BJ (cell line): ENCODE results near the gene PDE4D. TPM values are rescaled to one million over a fixed set of nuclear protein-coding genes. Genes with fewer than 3 reads are reported as not detected.

Experiments
- CTCF ChIA-PET: fragments of 350-600 bp; formaldehyde crosslinking; extraction: SDS; loops from one replicate; lab custom pipeline; 2021; ENCODE audit warnings: antibody characterized with exemption, inconsistent platforms; lab: Yijun Ruan, JAX
- POLR2A ChIA-PET: fragments of 300-600 bp; sonication (Branson Sonifier 250); formaldehyde crosslinking; extraction: SDS; loops from one replicate; lab custom pipeline; 2021; ENCODE audit warnings: antibody characterized with exemption; lab: Charles Lee
- DNase-seq: peaks from one replicate; pipeline ENCODE4 v3.0.0-alpha.2; 2011; ENCODE audit warnings: low read depth
- H3K27me3 ChIP-seq: 2 replicates; pipeline ENCODE4 v1.6.0; 2011; ENCODE audit warnings: low read length; ENCODE audit not compliant: control insufficient read depth, insufficient read depth
- H3K36me3 ChIP-seq: 2 replicates; pipeline ENCODE4 v1.5.1; 2011; ENCODE audit warnings: low read length; ENCODE audit not compliant: control insufficient read depth, insufficient read depth
- H3K4me3 ChIP-seq: 2 replicates; pipeline ENCODE4 v1.5.1; 2011; ENCODE audit warnings: low read depth, mild to moderate bottlenecking, control low read depth, low read length
- polyA plus RNA-seq: library from polyadenylated mRNA; depleted of rRNA; stranded (reverse); fragments of >200 nt; gene quantifications from 2 replicates; pipeline ENCODE4 v1.2.3, GENCODE V29; 2011
- TF ChIP-seq, protein P1 (sequence below): IDR thresholded peaks from 2 replicates; pipeline ENCODE4 v1.5.1; 2011; ENCODE audit warnings: low read depth, mild to moderate bottlenecking, control low read depth, inconsistent platforms, low read length, moderate library complexity; ENCODE audit not compliant: insufficient read depth

The PDE4D gene
- polyA plus RNA-seq, 1 experiment, result 2.8 TPM

DNA sequence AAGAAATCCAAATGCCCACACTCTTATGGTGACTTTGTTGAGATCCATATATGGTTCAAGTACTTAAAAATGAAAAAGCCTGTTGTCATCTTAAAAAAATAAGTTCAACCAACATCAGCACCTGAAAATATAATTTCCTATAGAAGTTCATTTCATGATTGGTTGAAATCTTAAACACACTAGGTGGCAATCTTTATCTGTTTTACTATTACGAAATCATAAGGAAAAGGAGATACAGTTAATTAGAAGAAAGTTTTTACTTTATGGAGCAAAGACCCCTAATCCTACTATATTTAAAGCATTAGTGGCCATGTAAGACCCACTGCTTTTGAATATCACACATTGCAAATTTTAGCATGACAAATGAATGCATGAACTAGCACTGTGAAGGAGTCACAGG, 694.7 kb downstream of the PDE4D start:
- ChIA-PET CTCF (no interaction called here), POLR2A (no interaction called here)
- Histone ChIP-seq H3K36me3 (no peaks in the 10 kb centered on the region), H3K27me3 (no peaks in the 10 kb centered on the region), H3K4me3 (no peak overlapping the region)
- TF ChIP-seq, protein P1, sequence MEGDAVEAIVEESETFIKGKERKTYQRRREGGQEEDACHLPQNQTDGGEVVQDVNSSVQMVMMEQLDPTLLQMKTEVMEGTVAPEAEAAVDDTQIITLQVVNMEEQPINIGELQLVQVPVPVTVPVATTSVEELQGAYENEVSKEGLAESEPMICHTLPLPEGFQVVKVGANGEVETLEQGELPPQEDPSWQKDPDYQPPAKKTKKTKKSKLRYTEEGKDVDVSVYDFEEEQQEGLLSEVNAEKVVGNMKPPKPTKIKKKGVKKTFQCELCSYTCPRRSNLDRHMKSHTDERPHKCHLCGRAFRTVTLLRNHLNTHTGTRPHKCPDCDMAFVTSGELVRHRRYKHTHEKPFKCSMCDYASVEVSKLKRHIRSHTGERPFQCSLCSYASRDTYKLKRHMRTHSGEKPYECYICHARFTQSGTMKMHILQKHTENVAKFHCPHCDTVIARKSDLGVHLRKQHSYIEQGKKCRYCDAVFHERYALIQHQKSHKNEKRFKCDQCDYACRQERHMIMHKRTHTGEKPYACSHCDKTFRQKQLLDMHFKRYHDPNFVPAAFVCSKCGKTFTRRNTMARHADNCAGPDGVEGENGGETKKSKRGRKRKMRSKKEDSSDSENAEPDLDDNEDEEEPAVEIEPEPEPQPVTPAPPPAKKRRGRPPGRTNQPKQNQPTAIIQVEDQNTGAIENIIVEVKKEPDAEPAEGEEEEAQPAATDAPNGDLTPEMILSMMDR, result no peak
- DNase-seq, result no peak

DNA sequence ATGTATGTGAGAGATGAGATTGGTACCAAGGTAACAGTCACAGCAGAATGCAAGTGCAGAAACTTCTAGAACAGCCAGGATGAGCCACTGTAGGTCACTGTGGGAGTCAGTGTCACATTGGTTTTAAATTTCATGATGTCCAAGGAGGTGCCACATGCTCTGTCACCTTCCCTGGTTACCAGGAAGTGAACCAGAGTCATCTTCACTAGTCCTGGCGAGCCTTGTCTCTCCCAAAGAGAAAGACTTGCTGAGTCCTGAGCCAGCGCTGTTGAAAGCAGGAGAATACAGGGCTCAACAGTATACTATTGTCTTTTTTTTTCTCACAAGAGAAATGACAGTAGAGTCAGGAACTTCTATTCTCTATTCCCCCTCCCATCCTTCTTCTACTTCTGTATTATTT, 695.2 kb downstream of the PDE4D start:
- ChIA-PET POLR2A (no interaction called here), CTCF (interaction anchor here (1.0 kb wide), 1 partner anchor 10 kb away, joined by 3 read pairs; no protein-coding TSS in a partner anchor)
- no peak overlapping the region for H3K4me3 ChIP-seq
- H3K27me3 ChIP-seq, result no peaks in the 10 kb centered on the region
- H3K36me3 ChIP-seq, result no peaks in the 10 kb centered on the region
- TF ChIP-seq, protein P1, result no peak
- DNase-seq, result no peak

DNA sequence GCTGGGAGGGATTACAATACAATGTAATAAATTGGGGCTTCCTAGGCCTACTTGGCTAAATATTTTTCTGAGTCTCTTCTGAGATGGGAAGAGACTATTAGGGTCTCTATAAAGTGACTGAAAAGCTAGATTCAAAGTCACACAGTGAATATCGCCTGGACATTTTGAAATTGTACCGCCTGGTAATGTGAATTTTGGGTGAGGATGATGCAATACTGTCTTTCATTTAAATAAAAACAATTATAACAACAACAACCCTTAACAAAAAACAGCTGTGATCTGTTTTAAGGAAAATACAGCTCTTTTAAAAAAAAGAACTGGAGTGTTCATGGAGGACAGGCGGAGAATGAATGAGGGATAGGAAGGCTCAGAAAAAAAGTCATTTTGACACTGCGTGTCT, 695.6 kb downstream of the PDE4D start:
- no peaks in the 10 kb centered on the region for H3K27me3 ChIP-seq
- no peak overlapping the region for H3K4me3 ChIP-seq
- no peak for DNase-seq
- POLR2A ChIA-PET, result no interaction called here
- no peaks in the 10 kb centered on the region for H3K36me3 ChIP-seq
- TF ChIP-seq, protein P1, result no peak
- CTCF ChIA-PET, result interaction anchor here (1.0 to 1.4 kb wide), 2 partner anchors 9 to 10 kb away, joined by 3 read pairs; no protein-coding TSS in a partner anchor

GRCh38 chr5:59193616-59194319, 699.8 kb downstream of the PDE4D start:
- ChIA-PET POLR2A (no interaction called here), CTCF (interaction anchor here (0.7 to 12.0 kb wide), 2 partner anchors 159 to 179 kb away, joined by 3 to 279 read pairs; no protein-coding TSS in a partner anchor)
- DNase-seq, result peak; percentile 96
- no peaks in the 10 kb centered on the region; the same call in 1 of the 2 replicates for H3K27me3 ChIP-seq
- no peaks in the 10 kb centered on the region for H3K36me3 ChIP-seq
- H3K4me3 ChIP-seq, result no peak overlapping the region
- TF ChIP-seq, protein P1, result no peak

- POLR2A ChIA-PET, result no interaction called here
- no peak for DNase-seq
- Histone ChIP-seq H3K27me3 (peaks cover 4% of the 10 kb centered on the region), H3K4me3 (no peak overlapping the region), H3K36me3 (no peaks in the 10 kb centered on the region)
- TF ChIP-seq, protein P1, result no peak
- CTCF ChIA-PET, result interaction anchor here (0.7 to 12.0 kb wide), 3 partner anchors 16 to 182 kb away, joined by 3 to 279 read pairs (median 21); no protein-coding TSS in a partner anchor
Observed at GRCh38 chr5:59190746-59191145, 702.8 kb downstream of the PDE4D start.
